H1 (cell line): Measurements from ENCODE around the gene DNAH12. TPM values are rescaled to one million over a fixed set of nuclear protein-coding genes. Genes with fewer than 3 reads are reported as not detected.

Experiments
- BACH1 ChIP-seq: IDR thresholded peaks from 2 replicates; pipeline ENCODE4 v1.6.1; 2012; ENCODE audit warnings: low read length, improper control_type of control experiment
- CEBPB ChIP-seq: IDR thresholded peaks from 2 replicates; pipeline ENCODE4 v1.6.1; 2012; ENCODE audit warnings: low read depth, low read length
- CHD2 ChIP-seq: IDR thresholded peaks from 2 replicates; pipeline ENCODE4 v1.6.1; 2012; ENCODE audit warnings: low read length, improper control_type of control experiment
- CHD7 ChIP-seq: fragments of 300-600 bp; sonication (generic); IDR thresholded peaks from 2 replicates; pipeline ENCODE4 v1.7.1; 2012; ENCODE audit warnings: low read length, moderate library complexity, mild to moderate bottlenecking, inconsistent platforms; ENCODE audit not compliant: insufficient replicate concordance
- CREB1 ChIP-seq: IDR thresholded peaks from 2 replicates; pipeline ENCODE4 v1.6.1; 2012; ENCODE audit warnings: inconsistent platforms
- KDM4A ChIP-seq: IDR thresholded peaks from one replicate; pipeline ENCODE4 v1.7.1; 2012; ENCODE audit warnings: low read depth, mild to moderate bottlenecking, moderate library complexity, low read length, inconsistent platforms; ENCODE audit not compliant: severe bottlenecking
- KDM5A ChIP-seq: fragments of 200-600 bp; IDR thresholded peaks from 2 replicates; pipeline ENCODE4 v1.7.1; 2012; ENCODE audit warnings: mild to moderate bottlenecking, low read length, inconsistent platforms, mixed read lengths
- SIRT6 ChIP-seq: IDR thresholded peaks from one replicate; pipeline ENCODE4 v1.7.1; 2012; ENCODE audit warnings: low read length, inconsistent platforms
- SIX5 ChIP-seq: IDR thresholded peaks from 2 replicates; pipeline ENCODE4 v1.6.1; 2011; ENCODE audit warnings: mild to moderate bottlenecking, low read depth, low read length
- SUZ12 ChIP-seq: fragments of 200-600 bp; sonication (generic); IDR thresholded peaks from 2 replicates; pipeline ENCODE4 v1.6.1; 2012; ENCODE audit warnings: mild to moderate bottlenecking, inconsistent platforms, low read length, moderate library complexity, mixed read lengths
- TEAD4 ChIP-seq: IDR thresholded peaks from 2 replicates; pipeline ENCODE4 v1.6.1; 2012; ENCODE audit warnings: low read depth, low read length, inconsistent platforms, mixed read lengths
- polyA plus RNA-seq, 7 experiments: library from polyadenylated mRNA; depleted of rRNA in 3 of 7; stranded (reverse) in 5 of 7; unstranded in 2 of 7; fragments of >200 nt in 5 of 7; fragments of 200-250 nt in 2 of 7; gene quantifications; 1 replicate in 5 of 7; 2 replicates in 1 of 7; 4 replicates in 1 of 7; pipeline versions ENCODE4 v1.2.1 to v1.2.3, GENCODE V29; 2011 to 2013; ENCODE audit warnings: missing spikeins in 2 of 7, mixed read lengths in 2 of 7
- total RNA-seq: library from RNA; stranded (reverse); fragmentation: NEBNext Ultra II Directional; extraction: Animal tissue kit (Norgen Biotek cat#: 25700); gene quantifications from 2 replicates; pipeline ENCODE4 v1.2.1, GENCODE V29; 2021

Gene DNAH12
- total and polyA plus RNA-seq, 2 of the 8 experiments (the other 6 are each of a cell fraction or from before 2014, with no cell fraction given) = not detected

- no peak for TF ChIP-seq BACH1
- no peak for TF ChIP-seq CHD7
- no peak for TF ChIP-seq SIX5
- TF ChIP-seq KDM4A = no peak
- TF ChIP-seq TEAD4 = no peak
- no peak for TF ChIP-seq SUZ12
- no peak for TF ChIP-seq KDM5A
- no peak for TF ChIP-seq CREB1
- no peak for TF ChIP-seq CEBPB
- TF ChIP-seq SIRT6 = no peak
- no peak for TF ChIP-seq CHD2
Measured at GRCh38 chr3:57464011-57464410, 80.1 kb downstream of the DNAH12 start (continued).
